Activated CD8-positive, alpha-beta memory T cell treated with anti-CD3 and anti-CD28 coated beads, Interleukin-2, amount 50 U/mL, for 24 hours (primary cell): ENCODE measurements around the gene RNF149.
"Not testable (repeated sequence)": the region's sequence is repeated elsewhere in the genome, so short reads cannot be mapped to it uniquely, and the experiment has no call there.

ENCODE experiments used
- DNase-seq: peaks from one replicate; pipeline ENCODE4 v3.0.0-alpha.2; 2020; ENCODE audit errors: extremely low read depth

The RNF149 gene

GRCh38 chr2:101255501-101255900, 53.0 kb downstream of the RNF149 start:
- no peak for DNase-seq

GRCh38 chr2:101253703-101254450, 54.6 kb downstream of the RNF149 start:
- DNase-seq, result no peak

- peak; percentile 36 for DNase-seq
Observed at GRCh38 chr2:101253013-101253702, 55.3 kb downstream of the RNF149 start.

- peak; percentile 95 for DNase-seq
Observed at GRCh38 chr2:101252408-101253012, 56.0 kb downstream of the RNF149 start, which contains the start of gene CNOT11. TSS of gene CNOT11 (plus strand) at chr2:101252886. CDS start at chr2:101252965, 79 bp downstream.

GRCh38 chr2:101251844-101252407, 56.6 kb downstream of the RNF149 start:
- no peak for DNase-seq

- not testable (repeated sequence) for DNase-seq
Observed at GRCh38 chr2:101251246-101251781, 57.2 kb downstream of the RNF149 start.

GRCh38 chr2:101249826-101250225, 58.7 kb downstream of the RNF149 start:
- DNase-seq, result no peak

GRCh38 chr2:101248756-101249155, 59.7 kb downstream of the RNF149 start:
- not testable (repeated sequence) for DNase-seq

GRCh38 chr2:101245468-101245867, 63.0 kb downstream of the RNF149 start:
- DNase-seq, result not testable (repeated sequence)

GRCh38 chr2:101244899-101245298, 63.6 kb downstream of the RNF149 start:
- not testable (repeated sequence) for DNase-seq

- not testable (repeated sequence) for DNase-seq
Observed at GRCh38 chr2:101244373-101244772, 64.1 kb downstream of the RNF149 start.

GRCh38 chr2:101241158-101241557, 67.3 kb downstream of the RNF149 start:
- no peak for DNase-seq

GRCh38 chr2:101240694-101241093, 67.8 kb downstream of the RNF149 start:
- not testable (repeated sequence) for DNase-seq

- not testable (repeated sequence) for DNase-seq
Observed at GRCh38 chr2:101239760-101240118, 68.8 kb downstream of the RNF149 start.

- DNase-seq, result no peak
Observed at GRCh38 chr2:101238930-101239759, 69.4 kb downstream of the RNF149 start.

- not testable (repeated sequence) for DNase-seq
Observed at GRCh38 chr2:101237944-101238343, 70.6 kb downstream of the RNF149 start.

- not testable (repeated sequence) for DNase-seq
Observed at GRCh38 chr2:101235956-101236355, 72.5 kb downstream of the RNF149 start.

GRCh38 chr2:101234169-101234938, 74.1 kb downstream of the RNF149 start:
- DNase-seq, result no peak

GRCh38 chr2:101232770-101233169, 75.7 kb downstream of the RNF149 start:
- no peak for DNase-seq
